Osteoblast (primary cell): ENCODE measurements around the gene MBTD1. TPM values are rescaled to one million over a fixed set of nuclear protein-coding genes. Genes with fewer than 3 reads are reported as not detected.

ENCODE experiments used
- DNase-seq: peaks from one replicate; pipeline ENCODE4 v3.0.0; 2011; ENCODE audit warnings: low spot score, mixed read lengths; ENCODE audit not compliant: insufficient read length; ENCODE audit errors: missing footprints
- H2AFZ ChIP-seq: 2 replicates; pipeline ENCODE4 v1.6.0; 2011; ENCODE audit warnings: mild to moderate bottlenecking, low read length
- H3K27ac ChIP-seq: 2 replicates; pipeline ENCODE4 v1.5.1; 2011; ENCODE audit warnings: mild to moderate bottlenecking, low read depth, low read length, moderate library complexity
- H3K27me3 ChIP-seq: 2 replicates; pipeline ENCODE4 v1.6.0; 2012; ENCODE audit warnings: mild to moderate bottlenecking, control low read depth, inconsistent platforms, low read length, moderate library complexity; ENCODE audit not compliant: insufficient read depth
- H3K36me3 ChIP-seq: 2 replicates; pipeline ENCODE4 v1.5.1; 2011; ENCODE audit warnings: mild to moderate bottlenecking, low read length, control low read depth, moderate library complexity; ENCODE audit not compliant: insufficient read depth
- H3K4me1 ChIP-seq: 2 replicates; pipeline ENCODE4 v1.5.1; 2011; ENCODE audit warnings: mild to moderate bottlenecking, low read length, control low read depth, moderate library complexity; ENCODE audit not compliant: insufficient read depth
- H3K4me2 ChIP-seq: 2 replicates; pipeline ENCODE4 v1.6.0; 2011; ENCODE audit warnings: mild to moderate bottlenecking, low read length; ENCODE audit not compliant: insufficient read depth
- H3K4me3 ChIP-seq: fragments of 200-600 bp; sonication (generic); 3 replicates; pipeline ENCODE4 v1.5.1; 2012; ENCODE audit warnings: mild to moderate bottlenecking, low read length, inconsistent platforms; ENCODE audit not compliant: insufficient read depth
- H3K79me2 ChIP-seq: 2 replicates; pipeline ENCODE4 v1.6.0; 2012; ENCODE audit warnings: mild to moderate bottlenecking, low read length, control low read depth, inconsistent platforms; ENCODE audit not compliant: insufficient read depth
- H3K9me3 ChIP-seq: 2 replicates; pipeline ENCODE4 v1.5.1; 2011; ENCODE audit warnings: low read depth, low read length, control low read depth
- H4K20me1 ChIP-seq: 2 replicates; pipeline ENCODE4 v1.6.0; 2012; ENCODE audit warnings: mild to moderate bottlenecking, low read length, control low read depth; ENCODE audit not compliant: insufficient read depth
- total RNA-seq: library from RNA; depleted of rRNA; stranded (reverse); fragments of >200 nt; gene quantifications from 2 replicates; pipeline ENCODE4 v1.2.3, GENCODE V29; 2012
- TF ChIP-seq, protein P1 (sequence below): IDR thresholded peaks from 2 replicates; pipeline ENCODE4 v1.5.1; 2011; ENCODE audit warnings: mild to moderate bottlenecking, low read depth, low read length, moderate library complexity; ENCODE audit errors: extremely low read depth

The MBTD1 gene
- total RNA-seq, 1 donor, result 16.3 TPM

DNA sequence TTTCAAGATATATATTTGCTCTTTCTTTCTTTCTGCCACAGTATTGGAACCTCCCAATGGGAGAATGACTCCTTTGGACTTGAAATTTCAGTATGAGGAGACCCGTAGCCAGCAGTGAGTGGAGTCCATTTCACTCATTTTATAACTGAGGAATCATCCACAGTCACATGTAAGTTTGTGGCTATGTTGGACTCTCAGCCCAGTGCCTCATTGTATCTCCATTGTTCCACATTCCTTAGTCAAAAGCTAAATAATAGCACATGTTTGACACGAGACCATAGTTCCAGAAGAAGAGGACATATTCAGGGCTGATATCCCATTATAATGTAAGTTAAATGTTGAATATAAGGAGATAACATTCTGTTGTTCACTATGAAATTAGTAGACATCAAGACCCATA, 126.5 kb downstream of the MBTD1 start:
- no peaks in the 10 kb centered on the region for H3K27me3 ChIP-seq
- H3K4me2 ChIP-seq, result peak overlapping the region; percentile 1
- DNase-seq, result peak; percentile 52
- H2AFZ ChIP-seq, result peak overlapping the region; percentile 71
- peaks cover 8% of the 10 kb centered on the region for H3K4me1 ChIP-seq
- TF ChIP-seq, protein P1, sequence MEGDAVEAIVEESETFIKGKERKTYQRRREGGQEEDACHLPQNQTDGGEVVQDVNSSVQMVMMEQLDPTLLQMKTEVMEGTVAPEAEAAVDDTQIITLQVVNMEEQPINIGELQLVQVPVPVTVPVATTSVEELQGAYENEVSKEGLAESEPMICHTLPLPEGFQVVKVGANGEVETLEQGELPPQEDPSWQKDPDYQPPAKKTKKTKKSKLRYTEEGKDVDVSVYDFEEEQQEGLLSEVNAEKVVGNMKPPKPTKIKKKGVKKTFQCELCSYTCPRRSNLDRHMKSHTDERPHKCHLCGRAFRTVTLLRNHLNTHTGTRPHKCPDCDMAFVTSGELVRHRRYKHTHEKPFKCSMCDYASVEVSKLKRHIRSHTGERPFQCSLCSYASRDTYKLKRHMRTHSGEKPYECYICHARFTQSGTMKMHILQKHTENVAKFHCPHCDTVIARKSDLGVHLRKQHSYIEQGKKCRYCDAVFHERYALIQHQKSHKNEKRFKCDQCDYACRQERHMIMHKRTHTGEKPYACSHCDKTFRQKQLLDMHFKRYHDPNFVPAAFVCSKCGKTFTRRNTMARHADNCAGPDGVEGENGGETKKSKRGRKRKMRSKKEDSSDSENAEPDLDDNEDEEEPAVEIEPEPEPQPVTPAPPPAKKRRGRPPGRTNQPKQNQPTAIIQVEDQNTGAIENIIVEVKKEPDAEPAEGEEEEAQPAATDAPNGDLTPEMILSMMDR, result no peak
- H4K20me1 ChIP-seq, result no peaks in the 10 kb centered on the region
- peak overlapping the region; percentile 27 for H3K27ac ChIP-seq
- H3K9me3 ChIP-seq, result no peaks in the 10 kb centered on the region
- no peak overlapping the region for H3K4me3 ChIP-seq
- no peaks in the 10 kb centered on the region for H3K79me2 ChIP-seq
- no peaks in the 10 kb centered on the region for H3K36me3 ChIP-seq

- peak; percentile 84 for DNase-seq
- H4K20me1 ChIP-seq, result no peaks in the 10 kb centered on the region
- H3K27ac ChIP-seq, result no peak overlapping the region
- H3K27me3 ChIP-seq, result no peaks in the 10 kb centered on the region
- TF ChIP-seq, protein P1, result no peak
- H3K79me2 ChIP-seq, result no peaks in the 10 kb centered on the region
- peaks cover 8% of the 10 kb centered on the region for H3K4me1 ChIP-seq
- H2AFZ ChIP-seq, result peak overlapping the region; percentile 71
- no peak overlapping the region for H3K4me3 ChIP-seq
- no peaks in the 10 kb centered on the region for H3K36me3 ChIP-seq
- H3K4me2 ChIP-seq, result peak overlapping the region; percentile 42
- H3K9me3 ChIP-seq, result no peaks in the 10 kb centered on the region
These were observed 126.9 kb downstream of the MBTD1 start for GRCh38 chr17:51132964-51133319.

DNA sequence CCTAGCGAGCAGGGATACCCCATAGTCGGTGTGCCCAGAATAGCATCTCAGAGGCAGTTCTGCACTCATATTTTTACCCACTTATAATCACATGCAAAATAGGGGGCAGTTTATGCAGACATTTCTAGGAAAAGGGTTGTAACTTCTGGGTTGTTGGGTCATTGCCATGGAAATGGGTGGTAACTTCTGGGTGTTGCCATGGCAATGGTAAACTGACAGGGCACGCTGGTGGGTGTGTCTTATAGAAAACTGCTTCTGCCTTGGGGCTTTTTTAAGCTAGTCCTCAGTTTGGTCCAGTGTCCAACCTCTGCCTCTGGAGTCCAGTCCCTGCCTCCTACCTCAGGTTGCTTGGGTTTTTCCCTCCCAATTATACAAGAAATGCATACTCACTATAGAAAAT, 131.8 kb downstream of the MBTD1 start:
- Histone ChIP-seq H3K79me2 (no peaks in the 10 kb centered on the region), H3K27me3 (no peaks in the 10 kb centered on the region), H3K9me3 (no peaks in the 10 kb centered on the region), H4K20me1 (no peaks in the 10 kb centered on the region), H3K4me1 (peaks cover 4% of the 10 kb centered on the region), H3K36me3 (no peaks in the 10 kb centered on the region), H2AFZ (no peak overlapping the region), H3K4me2 (no peak overlapping the region), H3K4me3 (no peak overlapping the region), H3K27ac (no peak overlapping the region)
- no peak for DNase-seq
- TF ChIP-seq, protein P1, result no peak

Other genes starting within 250 kb of the MBTD1 start
- gene SPAG9, start 139.2 kb downstream of the MBTD1 start, total RNA-seq, result 175 and 192 TPM in 2 replicates
- gene NME1, start 106.5 kb downstream of the MBTD1 start, total RNA-seq, result 53.6 and 58.6 TPM in 2 replicates
- gene NME2, start 93.6 kb downstream of the MBTD1 start, total RNA-seq, result 512 and 524 TPM in 2 replicates
- 31.5 and 38.0 TPM in 2 replicates for gene UTP18, start 497 bp upstream of the MBTD1 start, total RNA-seq